Loucy (cell line): ENCODE measurements around the gene COL6A1.

Source experiments
- EZH2phosphoT487 ChIP-seq: fragments of 200-600 bp; IDR thresholded peaks from 2 replicates; pipeline ENCODE4 v1.6.1; 2018; ENCODE audit warnings: antibody characterized with exemption, mild to moderate bottlenecking, moderate library complexity, borderline replicate concordance
- TF ChIP-seq, protein P1 (sequence below): fragments of 200-600 bp; sonication (generic); conservative IDR thresholded peaks from 2 replicates; pipeline ENCODE4 v1.5.1; 2014; ENCODE audit warnings: mild to moderate bottlenecking, antibody characterized with exemption, low read length

DNA sequence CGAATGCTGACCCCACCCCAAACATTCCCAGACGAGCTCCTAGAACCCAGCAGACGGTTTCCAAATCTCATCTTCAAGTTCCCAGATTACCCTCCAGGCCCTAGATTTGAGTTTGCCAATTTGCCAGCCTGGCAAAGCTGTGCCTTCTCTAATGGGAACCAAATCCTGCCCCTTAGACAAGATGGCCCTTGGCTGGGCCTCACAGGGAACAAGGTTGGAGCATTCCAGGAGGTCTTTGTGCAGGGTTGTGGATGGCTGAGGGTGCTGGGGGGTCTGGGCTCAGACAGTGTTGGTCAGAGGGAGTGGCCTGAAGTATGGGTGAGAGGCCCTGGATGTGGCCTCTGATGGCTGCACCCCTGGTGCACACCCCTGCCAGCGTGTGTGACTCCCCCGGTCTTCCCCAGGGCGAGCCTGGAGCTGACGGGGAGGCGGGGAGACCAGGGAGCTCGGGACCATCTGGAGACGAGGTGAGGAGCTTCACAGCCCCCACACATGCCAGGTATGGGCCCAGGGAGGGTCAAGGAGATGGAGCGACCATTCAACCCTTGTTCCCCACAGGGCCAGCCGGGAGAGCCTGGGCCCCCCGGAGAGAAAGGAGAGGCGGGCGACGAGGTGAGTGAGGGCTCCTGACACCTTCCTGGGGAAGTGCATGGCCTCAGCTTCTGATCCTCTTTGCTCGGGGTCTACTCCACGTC lies 10.2 kb downstream of the COL6A1 start:
- TF ChIP-seq, protein P1, sequence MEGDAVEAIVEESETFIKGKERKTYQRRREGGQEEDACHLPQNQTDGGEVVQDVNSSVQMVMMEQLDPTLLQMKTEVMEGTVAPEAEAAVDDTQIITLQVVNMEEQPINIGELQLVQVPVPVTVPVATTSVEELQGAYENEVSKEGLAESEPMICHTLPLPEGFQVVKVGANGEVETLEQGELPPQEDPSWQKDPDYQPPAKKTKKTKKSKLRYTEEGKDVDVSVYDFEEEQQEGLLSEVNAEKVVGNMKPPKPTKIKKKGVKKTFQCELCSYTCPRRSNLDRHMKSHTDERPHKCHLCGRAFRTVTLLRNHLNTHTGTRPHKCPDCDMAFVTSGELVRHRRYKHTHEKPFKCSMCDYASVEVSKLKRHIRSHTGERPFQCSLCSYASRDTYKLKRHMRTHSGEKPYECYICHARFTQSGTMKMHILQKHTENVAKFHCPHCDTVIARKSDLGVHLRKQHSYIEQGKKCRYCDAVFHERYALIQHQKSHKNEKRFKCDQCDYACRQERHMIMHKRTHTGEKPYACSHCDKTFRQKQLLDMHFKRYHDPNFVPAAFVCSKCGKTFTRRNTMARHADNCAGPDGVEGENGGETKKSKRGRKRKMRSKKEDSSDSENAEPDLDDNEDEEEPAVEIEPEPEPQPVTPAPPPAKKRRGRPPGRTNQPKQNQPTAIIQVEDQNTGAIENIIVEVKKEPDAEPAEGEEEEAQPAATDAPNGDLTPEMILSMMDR, result no peak
- no peak for TF ChIP-seq EZH2phosphoT487
